Erythroblast (primary cell): Measurements from ENCODE around the gene ALDH1L2.

ENCODE experiments used
- DNase-seq, 2 experiments: peaks; one replicate each; lab custom pipeline; 2025; lab: John Stamatoyannopoulos, UW
- GATA1 ChIP-seq: IDR thresholded peaks from 2 replicates; pipeline ENCODE4 v1.6.1; 2011; ENCODE audit warnings: low read depth, mild to moderate bottlenecking, control low read depth, low read length, moderate library complexity
- POLR2A ChIP-seq: IDR thresholded peaks from 2 replicates; pipeline ENCODE4 v1.6.1; 2011; ENCODE audit warnings: mild to moderate bottlenecking, low read length

ALDH1L2 gene

DNA sequence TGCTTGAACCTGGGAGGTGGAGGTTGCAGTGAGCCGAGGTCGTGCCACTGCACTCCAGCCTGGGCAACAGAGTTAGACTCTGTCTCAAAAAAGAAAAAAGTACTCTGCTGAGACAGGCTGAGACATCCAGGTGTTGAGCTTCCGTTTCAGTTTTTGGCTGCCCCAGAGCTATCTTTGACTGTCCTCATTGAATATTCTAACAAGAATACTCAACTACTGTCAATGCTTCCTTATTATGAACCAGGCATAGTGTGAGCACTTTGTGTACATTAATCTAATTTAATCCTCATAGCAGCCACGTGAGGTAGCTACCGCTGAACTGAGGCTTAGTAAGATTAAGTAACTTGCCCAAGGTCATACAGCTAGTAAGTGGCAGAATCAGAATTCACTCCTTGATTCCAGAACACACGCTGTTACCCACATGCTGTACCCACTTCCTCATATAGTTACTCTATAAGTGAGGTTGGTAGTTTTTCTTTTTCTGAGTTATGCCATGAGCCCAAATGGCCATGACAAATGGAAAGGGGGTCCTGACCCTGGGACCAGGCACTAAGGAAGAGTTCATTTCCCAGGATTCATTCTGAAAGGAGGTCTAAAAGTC lies 11.3 kb downstream of the ALDH1L2 start:
- no peak for DNase-seq
- TF ChIP-seq GATA1 (no peak), POLR2A (no peak)

- TF ChIP-seq POLR2A: no peak
- TF ChIP-seq GATA1: no peak
- DNase-seq: no peak
Observed at GRCh38 chr12:105071981-105072380, 12.3 kb downstream of the ALDH1L2 start.

DNA sequence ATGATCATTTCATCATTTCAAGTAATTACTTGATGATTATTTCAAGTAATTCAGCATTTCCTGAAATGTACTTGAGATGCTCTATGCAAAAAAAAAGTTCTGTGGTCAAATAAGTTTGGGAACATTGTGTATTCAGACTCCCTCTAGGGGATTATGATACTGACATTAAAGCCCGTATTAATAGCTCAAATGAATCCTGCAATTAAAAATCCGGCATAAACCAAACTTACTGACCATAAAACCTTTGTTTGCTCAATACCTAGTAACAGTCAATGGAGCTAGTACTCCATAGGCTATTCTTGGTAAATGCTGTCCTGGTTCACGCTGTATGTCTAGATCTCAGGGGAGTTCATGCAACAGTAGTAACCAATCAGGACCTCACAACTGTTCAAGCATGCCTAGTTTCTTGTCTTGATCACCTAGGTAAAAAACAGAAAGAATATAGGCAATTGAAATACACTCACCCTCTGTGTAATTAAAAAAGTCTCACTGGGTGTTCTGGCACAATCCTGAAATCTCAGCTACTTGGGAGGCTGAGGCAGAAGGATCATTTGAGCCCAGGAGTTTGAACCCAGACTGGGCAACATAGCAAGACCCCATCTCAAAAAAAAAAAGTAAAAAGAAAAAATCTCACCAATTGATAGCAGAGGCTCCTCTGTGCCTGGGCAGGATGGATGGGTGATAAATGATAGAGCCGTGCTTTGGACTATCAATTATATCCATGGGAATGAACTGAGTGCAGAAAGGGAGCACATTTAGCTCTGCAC lies 14.1 kb downstream of the ALDH1L2 start:
- DNase-seq: no peak
- TF ChIP-seq POLR2A (no peak), GATA1 (no peak)

- TF ChIP-seq GATA1: no peak
- TF ChIP-seq POLR2A: no peak
- no peak for DNase-seq
Observed at GRCh38 chr12:105067511-105068031, 16.7 kb downstream of the ALDH1L2 start.

DNA sequence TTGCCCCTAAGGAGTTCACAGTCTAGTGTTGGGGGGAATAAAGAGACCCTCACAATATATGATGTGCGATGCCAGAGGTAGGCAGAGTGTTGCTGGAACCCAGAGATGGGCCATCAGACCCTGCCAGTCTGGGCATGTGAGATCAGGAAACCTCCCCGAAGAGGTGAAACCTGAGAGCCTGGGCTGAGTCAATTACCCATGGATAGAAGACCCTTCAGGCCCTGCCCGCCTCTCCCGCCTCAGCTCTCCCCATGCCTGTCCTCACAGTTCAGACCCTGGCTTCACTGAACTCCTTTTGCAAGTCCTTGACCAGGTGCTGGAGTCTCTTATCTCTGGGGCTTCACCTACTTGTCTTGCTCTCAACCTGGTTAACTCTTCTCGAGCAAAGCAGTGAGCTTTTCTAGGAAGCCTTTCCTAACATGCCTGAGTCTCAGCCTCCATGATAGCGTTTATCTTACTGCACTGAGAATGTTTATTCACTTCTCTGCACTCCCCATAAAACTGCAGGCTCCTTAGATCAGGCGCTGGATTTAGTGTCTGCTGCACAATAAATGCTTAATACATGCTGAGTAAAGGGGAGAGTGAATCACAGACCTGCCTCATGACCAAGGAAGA lies 19.6 kb downstream of the ALDH1L2 start:
- DNase-seq: no peak
- TF ChIP-seq POLR2A (no peak), GATA1 (no peak)

DNA sequence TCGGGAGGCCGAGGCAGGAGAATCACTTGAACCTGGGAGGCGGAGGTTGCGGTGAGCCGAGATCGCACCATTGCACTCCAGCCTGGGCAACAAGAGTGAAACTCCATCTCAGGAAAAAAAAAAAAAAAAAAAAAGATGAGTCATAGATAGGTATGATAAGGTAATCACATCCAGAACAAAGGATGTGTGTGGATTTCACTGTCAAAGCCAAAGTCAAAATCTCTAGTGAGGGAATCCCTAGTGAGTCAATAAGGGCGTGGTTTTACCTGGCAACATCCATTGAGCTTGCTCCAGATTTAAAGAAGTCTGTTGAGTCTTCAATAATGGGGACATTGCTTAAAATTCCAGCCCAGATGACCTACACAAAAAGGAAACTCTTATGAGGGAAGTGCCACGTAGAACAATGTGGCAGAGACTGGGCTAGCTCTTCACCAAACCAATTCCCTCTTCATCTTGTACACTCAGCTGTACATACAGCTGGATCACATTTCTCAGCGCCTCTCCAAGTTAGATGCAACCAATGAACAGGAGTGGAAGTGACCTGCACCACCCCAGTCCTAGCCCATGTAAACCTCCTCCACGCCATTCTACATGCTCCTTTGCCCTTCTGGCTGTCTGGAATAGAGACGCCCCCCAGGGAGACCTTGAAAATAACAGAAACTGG lies 23.4 kb downstream of the ALDH1L2 start:
- TF ChIP-seq GATA1 (no peak), POLR2A (no peak)
- no peak for DNase-seq

DNA sequence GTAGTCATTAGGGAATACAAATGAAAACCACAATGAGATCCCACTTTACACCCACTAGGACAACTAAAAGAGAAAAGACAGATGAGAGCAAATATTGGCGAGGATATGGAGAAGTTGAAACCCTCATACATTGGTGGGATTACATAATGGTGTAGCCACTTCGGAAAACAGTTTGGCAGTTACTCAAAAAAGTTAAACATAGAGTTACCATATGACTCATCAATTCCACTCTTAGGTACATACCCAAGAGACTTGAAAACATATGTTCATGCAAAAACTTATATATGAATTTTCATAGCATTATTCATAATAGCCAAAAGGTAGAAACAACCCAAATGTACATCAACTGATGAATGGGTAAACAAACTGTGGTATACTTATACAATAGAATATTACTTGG lies 27.1 kb downstream of the ALDH1L2 start:
- DNase-seq: no peak
- TF ChIP-seq GATA1 (no peak), POLR2A (no peak)

DNA sequence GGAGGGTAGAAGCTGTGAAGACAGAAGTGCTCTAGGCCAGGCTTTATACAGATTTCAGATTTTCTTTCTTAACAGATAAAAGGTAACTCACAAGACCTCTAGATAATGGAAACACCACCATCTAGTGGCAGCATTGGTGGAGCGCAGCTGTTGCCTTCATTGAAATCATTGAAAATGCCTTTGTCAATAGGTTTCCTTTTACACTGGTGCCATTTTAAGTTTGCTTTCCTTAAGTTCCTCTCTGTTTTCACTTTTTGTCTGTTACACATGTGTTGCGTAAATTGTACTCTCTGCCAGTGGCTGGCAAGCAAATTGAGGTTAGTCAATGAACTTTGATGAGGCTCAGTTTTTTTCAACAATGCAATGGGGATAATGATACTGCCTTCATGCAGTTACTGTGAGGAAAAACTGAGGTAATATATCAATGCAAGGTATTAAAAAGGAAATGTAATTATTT lies 31.1 kb downstream of the ALDH1L2 start:
- DNase-seq: peak; percentile 68 to 83
- TF ChIP-seq POLR2A (no peak), GATA1 (no peak)

DNA sequence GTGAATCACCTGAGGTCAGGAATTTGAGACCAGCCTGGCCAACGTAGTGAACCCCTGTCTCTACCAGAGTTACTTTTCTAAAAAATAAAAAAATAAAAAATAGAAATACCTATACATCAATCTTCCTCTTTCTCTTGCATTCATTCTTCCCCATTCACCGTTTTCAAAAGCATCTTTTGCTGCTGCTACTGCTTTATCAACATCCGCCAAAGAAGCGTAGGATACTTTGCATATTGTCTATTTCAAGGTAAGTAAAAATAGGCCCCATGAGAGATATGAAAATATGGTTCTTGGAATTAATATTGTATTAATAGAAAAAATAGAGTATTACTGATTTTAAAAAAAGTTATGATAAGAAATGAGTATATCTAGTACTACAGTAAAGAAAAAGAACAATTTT lies 32.3 kb downstream of the ALDH1L2 start:
- TF ChIP-seq GATA1 (no peak), POLR2A (no peak)
- DNase-seq: no peak

DNA sequence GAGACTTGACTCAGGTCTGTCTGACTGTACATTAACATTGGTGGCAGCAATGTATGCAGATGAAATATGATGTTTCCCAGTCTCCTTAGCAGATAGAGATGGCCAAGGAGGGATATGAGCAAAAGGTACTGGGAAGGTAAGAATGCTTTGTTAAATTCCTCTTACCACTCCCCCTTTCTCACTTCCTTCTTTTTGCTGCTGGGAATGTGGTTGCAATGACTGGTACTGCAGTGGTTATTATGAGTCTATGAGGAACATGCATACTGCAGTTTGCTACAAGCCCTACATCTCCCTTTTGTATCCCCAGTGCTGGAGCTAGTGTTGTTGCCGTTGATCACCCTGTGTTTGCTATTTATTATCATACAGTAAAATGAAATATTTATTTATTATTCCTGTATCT lies 35.9 kb downstream of the ALDH1L2 start:
- no peak for TF ChIP-seq POLR2A
- TF ChIP-seq GATA1: no peak
- DNase-seq: no peak

- TF ChIP-seq GATA1: no peak
- TF ChIP-seq POLR2A: no peak
- no peak for DNase-seq
Observed at GRCh38 chr12:105047308-105047707, 37.0 kb downstream of the ALDH1L2 start.

DNA sequence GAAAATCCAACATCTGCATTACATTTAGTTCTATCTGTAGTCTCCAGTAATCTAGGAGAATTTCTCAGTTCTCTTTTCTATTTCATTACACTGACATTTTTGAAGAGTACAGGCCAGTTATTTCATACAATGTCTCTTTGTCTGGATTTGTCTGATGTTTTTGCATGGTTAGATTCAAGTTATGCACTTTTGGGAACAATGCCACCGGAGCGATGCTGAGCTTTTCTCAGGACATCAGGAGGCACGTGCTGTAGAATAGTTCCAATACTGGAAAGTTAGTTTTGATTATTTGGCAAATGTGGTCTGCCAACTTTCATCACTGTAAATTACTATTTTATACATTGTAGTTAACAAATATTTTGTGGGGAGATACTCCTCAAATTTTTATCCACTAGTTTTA lies 43.1 kb downstream of the ALDH1L2 start:
- no peak for TF ChIP-seq POLR2A
- no peak for TF ChIP-seq GATA1
- no peak for DNase-seq

DNA sequence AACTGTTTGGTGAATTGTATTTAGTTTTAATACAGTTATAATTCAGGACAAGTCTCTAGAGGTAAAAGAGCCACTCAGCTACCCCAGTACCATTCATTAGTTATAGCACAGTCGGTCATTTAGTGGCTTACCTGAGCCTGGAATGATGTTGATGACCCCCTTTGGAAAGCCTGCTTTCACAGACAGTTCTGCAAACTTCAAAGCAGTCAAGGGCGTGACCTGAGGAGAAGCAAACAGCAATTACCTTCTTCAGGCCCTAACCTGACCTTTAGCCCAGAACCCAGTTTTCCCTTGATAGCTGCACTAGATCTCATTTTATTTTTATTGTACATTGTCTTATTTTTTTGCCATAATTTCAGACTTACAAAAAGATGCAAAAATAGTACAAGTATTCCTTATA lies 43.8 kb downstream of the ALDH1L2 start:
- TF ChIP-seq POLR2A: no peak
- no peak for TF ChIP-seq GATA1
- DNase-seq: no peak
